ENCODE measurements around the gene LCE3D. TPM values are rescaled to one million over a fixed set of nuclear protein-coding genes. Genes with fewer than 3 reads are reported as not detected.
"Not testable (repeated sequence)": the region's sequence is repeated elsewhere in the genome, so short reads cannot be mapped to it uniquely, and the experiment has no call there.

LCE3D gene
- total RNA-seq, 2 experiments from 2014 or later: not detected

DNA sequence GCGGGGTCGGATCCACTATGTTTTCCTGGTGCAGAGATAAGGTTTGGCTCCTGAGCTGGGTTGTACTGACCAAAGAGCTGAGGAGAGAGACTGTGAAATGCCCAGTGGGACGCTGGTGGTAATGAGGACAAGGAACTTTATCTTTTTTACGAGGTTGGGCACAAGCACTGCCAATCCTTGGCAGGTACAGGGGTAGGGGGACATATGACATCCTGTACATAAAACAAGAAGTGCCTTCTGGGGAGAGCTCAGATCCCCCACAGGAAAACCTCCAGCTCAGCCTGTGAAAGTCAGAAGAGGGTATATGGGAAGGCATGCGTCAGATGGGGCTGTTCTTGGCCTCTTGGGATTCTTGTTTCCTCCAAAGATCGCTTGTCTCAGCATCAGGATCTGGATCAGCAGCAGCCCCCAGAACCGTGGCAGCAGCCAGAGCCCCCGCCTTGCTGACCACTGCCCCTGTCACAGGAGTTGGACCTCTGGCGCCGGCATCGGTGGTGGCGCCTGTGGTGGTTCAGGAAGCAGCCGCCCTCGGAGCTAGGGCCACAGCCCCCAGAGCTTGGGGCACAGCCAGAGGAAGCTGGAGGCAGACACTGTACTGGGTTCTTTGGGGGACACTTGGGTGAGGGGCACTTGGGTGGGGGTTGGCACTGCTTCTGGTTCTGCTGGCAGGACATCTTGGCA lies 14.6 kb downstream of the LCE3D start:
- no peaks in the 10 kb centered on the region for H3K4me1 Mint-ChIP-seq (ENCODE audit: low read depth)
- intact Hi-C loops (cut with micrococcal nuclease): no loop called here
- no peak for DNase-seq
- no peak overlapping the region for H3K4me3 Mint-ChIP-seq
- CTCF ChIA-PET: no interaction called here
- peaks cover 12% of the 10 kb centered on the region for H3K9me3 Mint-ChIP-seq
- peaks cover under 1% of the 10 kb centered on the region for H3K27me3 Mint-ChIP-seq
- POLR2A ChIA-PET: no interaction called here
- no peak overlapping the region for H3K27ac Mint-ChIP-seq
- no peaks in the 10 kb centered on the region for H3K36me3 Mint-ChIP-seq

DNA sequence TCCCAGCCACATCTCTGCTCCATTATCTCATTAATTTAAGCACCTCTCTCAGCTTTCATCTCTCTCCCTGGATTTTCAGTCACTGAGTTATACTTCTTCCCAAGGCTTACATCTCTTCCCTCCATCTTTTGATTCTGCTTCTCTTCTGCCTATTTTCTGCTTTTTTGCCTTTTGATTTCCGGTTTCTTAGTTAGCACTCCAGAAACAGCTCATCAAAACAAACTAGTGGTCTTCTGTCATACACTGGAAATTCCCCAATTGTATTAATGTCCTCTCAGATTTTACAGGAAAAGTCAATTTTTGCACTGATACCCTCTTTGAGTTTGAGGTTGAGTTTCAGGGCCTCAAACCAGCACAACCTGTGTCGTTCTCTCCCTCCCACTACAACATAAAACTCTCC lies 15.2 kb downstream of the LCE3D start:
- H3K27me3 Mint-ChIP-seq: no peaks in the 10 kb centered on the region
- CTCF ChIA-PET: no interaction called here
- H3K27ac Mint-ChIP-seq: no peak overlapping the region
- H3K4me1 Mint-ChIP-seq (ENCODE audit: low read depth): no peaks in the 10 kb centered on the region
- H3K36me3 Mint-ChIP-seq: no peaks in the 10 kb centered on the region
- POLR2A ChIA-PET: no interaction called here
- intact Hi-C loops (cut with micrococcal nuclease): no loop called here
- no peak for DNase-seq
- H3K9me3 Mint-ChIP-seq: peaks cover 11% of the 10 kb centered on the region
- no peak overlapping the region for H3K4me3 Mint-ChIP-seq

DNA sequence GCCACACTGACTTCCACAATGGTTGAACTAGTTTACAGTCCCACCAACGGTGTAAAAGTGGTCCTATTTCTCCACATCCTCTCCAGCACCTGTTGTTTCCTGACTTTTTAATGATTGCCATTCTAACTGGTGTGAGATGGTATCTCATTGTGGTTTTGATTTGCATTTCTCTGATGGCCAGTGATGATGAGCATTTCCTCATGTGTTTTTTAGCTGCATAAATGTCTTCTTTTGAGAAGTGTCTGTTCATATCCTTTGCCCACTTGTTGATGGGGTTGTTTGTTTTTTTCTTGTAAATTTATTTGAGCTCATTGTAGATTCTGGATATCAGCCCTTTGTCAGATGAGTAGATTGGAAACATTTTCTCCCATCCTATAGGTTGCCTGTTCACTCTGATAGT lies 32.0 kb downstream of the LCE3D start:
- H3K9me3 Mint-ChIP-seq; H3K27ac Mint-ChIP-seq; DNase-seq; CTCF ChIA-PET; intact Hi-C loops (cut with micrococcal nuclease); H3K4me3 Mint-ChIP-seq; POLR2A ChIA-PET; H3K36me3 Mint-ChIP-seq; H3K4me1 Mint-ChIP-seq (ENCODE audit: low read depth): not testable (repeated sequence)
- H3K27me3 Mint-ChIP-seq: peaks cover 11% of the 10 kb centered on the region

DNA sequence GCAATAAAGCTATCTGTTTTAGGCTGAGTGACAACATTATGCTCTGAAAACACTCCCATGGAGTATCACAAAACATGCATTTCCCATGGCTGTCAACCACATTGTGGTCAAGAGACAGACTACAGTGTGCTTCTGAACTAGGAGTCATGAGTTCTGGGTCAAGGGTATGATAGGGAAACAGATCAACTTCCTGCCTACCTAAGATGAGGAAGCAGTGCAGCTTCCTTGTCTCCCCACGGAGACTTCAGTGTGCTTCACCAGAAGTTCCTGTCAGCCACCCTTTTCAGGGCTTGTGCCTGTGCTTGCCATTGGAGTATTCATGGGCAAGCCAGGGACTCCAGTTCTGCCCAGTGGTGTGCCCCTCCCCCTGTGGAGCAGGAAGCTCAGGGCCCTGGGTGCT lies 33.6 kb downstream of the LCE3D start:
- DNase-seq: no peak
- Mint-ChIP-seq H3K4me3 (no peak overlapping the region), H3K4me1 (ENCODE audit: low read depth) (no peaks in the 10 kb centered on the region), H3K9me3 (peaks cover 2% of the 10 kb centered on the region), H3K36me3 (no peaks in the 10 kb centered on the region), H3K27me3 (peaks cover 6% of the 10 kb centered on the region), H3K27ac (no peak overlapping the region)
- intact Hi-C loops (cut with micrococcal nuclease): no loop called here
- ChIA-PET CTCF (no interaction called here), POLR2A (no interaction called here)

DNA sequence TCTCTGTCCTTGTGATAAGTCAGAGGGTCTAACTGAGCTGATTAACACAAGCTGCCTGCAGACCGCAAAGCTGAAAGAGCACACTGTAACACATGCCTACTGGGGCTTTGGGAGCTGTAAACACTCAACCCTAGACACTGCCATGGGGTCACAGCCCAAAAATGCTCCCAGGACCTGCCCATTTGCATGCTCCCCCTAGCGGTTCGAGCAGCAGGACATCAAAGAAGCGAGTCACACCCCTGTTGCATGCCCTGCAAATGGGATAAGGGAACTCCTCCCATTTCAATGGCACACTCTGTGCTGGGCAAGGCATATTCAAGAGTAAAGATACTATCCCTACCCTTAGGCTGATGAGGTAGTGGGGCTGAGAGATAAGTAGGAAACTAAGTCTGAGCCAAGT lies 36.5 kb downstream of the LCE3D start:
- H3K4me1 Mint-ChIP-seq (ENCODE audit: low read depth): no peaks in the 10 kb centered on the region
- DNase-seq: no peak
- H3K36me3 Mint-ChIP-seq: no peaks in the 10 kb centered on the region
- H3K9me3 Mint-ChIP-seq: peaks cover 2% of the 10 kb centered on the region
- no peak overlapping the region for H3K27ac Mint-ChIP-seq
- intact Hi-C loops (cut with micrococcal nuclease): no loop called here
- peaks cover 7% of the 10 kb centered on the region for H3K27me3 Mint-ChIP-seq
- CTCF ChIA-PET: no interaction called here
- POLR2A ChIA-PET: no interaction called here
- H3K4me3 Mint-ChIP-seq: no peak overlapping the region

DNA sequence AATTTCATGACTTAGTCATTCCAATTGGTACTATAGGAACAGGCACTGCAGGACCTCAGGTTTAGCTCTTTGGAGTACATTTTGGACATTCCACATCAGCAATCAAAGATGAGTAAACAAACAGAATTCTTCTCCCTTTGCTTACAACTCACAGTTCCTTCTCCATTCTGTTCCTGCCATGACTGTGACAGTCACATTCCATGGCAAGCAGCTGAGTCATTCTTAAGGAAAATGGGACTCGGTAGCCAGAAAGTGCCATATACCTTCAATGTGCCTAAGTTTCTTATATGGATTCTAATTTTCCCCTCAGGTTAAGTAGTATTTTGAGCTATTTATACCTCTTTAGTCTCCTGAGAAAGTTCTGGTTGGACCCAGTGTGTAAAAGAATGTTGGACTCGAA lies 40.4 kb downstream of the LCE3D start:
- no peaks in the 10 kb centered on the region for H3K9me3 Mint-ChIP-seq
- intact Hi-C loops (cut with micrococcal nuclease): loop anchor here (10.0 kb wide), 1 partner anchor 85 kb away; no protein-coding TSS in a partner anchor
- ChIA-PET CTCF (no interaction called here), POLR2A (no interaction called here)
- H3K4me1 Mint-ChIP-seq (ENCODE audit: low read depth): no peaks in the 10 kb centered on the region
- no peak overlapping the region for H3K4me3 Mint-ChIP-seq
- no peaks in the 10 kb centered on the region for H3K36me3 Mint-ChIP-seq
- H3K27me3 Mint-ChIP-seq: peaks cover 13% of the 10 kb centered on the region
- H3K27ac Mint-ChIP-seq: no peak overlapping the region
- DNase-seq: no peak

DNA sequence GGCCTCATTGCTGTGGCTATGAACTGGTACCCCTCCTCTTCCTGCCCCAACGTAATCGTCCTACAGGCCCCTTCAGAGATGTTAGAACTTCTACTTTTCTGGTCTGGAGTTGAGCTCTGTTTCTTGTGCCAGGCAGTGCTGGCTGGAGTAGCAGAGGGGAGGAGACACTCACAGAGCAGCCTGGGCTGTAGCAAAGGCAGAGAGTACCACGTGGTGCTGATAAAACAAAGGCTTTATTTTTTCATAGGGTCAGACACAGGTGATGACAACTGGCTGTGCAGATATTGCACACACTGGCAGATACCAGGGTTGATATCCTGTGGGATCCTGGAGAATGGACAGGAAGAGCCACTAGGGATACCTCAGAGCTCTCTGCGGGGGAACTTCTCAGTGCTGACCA lies 42.8 kb downstream of the LCE3D start:
- peaks cover 22% of the 10 kb centered on the region for H3K27me3 Mint-ChIP-seq

DNA sequence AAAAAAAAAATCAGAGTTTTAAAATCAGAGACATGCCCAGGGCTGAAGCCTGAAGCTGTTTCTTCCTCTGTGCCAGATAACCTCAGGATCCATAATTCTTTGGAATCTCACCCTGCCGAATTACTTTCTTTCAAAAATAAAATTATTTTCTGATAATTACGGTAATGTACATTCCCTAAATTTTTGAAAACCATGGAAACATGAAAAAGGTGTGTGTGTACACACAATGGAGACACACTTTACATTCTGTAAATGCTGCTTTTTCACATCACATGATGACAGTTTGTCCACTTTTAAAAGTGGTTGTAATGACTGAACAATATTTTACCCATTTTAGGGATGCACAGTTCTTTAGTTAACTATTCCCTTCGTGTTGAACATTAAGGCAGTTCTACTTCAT lies 44.5 kb downstream of the LCE3D start:
- CTCF ChIA-PET: no interaction called here
- intact Hi-C loops (cut with micrococcal nuclease): loop anchor here (10.0 kb wide), 1 partner anchor 81 kb away; no protein-coding TSS in a partner anchor
- H3K36me3 Mint-ChIP-seq: no peaks in the 10 kb centered on the region

More for the DNA sequence above, 42.8 kb downstream of the LCE3D start:
- Mint-ChIP-seq H3K36me3 (no peaks in the 10 kb centered on the region), H3K4me1 (ENCODE audit: low read depth) (no peaks in the 10 kb centered on the region), H3K4me3 (no peak overlapping the region), H3K9me3 (no peaks in the 10 kb centered on the region), H3K27ac (no peak overlapping the region)
- ChIA-PET CTCF (no interaction called here), POLR2A (no interaction called here)
- intact Hi-C loops (cut with micrococcal nuclease): loop anchor here (10.0 kb wide), 1 partner anchor 83 kb away; no protein-coding TSS in a partner anchor
- DNase-seq: no peak

DNA sequence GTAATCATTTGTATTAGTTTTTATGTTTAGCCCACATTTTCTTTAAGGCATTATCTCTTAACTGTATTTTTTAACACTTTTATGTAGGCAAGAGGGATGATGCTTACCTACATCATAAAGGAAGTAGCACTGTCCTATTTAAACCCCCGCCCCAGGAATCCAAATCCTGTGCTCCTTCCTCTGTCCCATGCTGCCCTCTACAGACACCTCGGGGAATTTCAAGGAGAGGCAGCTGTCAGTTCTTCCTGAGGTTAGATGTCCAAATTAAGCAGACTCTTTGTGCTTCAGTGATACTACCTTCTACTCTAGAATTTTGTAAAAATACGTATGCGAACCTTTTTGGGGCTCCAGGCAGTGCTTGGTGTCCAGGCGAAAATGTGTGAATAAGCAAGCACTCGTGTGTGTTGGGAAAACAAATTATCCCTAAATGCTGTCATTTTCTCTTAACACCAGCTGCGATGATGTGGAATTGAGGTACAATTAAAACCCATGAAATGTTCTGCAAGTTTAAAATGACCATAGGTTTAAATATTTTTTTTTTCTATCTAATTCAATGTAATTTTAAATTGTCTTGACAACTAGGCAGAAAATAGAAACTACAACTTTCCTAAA lies 46.9 kb downstream of the LCE3D start:
- Mint-ChIP-seq H3K27ac (no peak overlapping the region), H3K4me3 (no peak overlapping the region), H3K36me3 (no peaks in the 10 kb centered on the region), H3K27me3 (peaks cover 27% of the 10 kb centered on the region), H3K4me1 (ENCODE audit: low read depth) (no peaks in the 10 kb centered on the region), H3K9me3 (no peaks in the 10 kb centered on the region)
- peak; percentile 57 for DNase-seq
- intact Hi-C loops (cut with micrococcal nuclease): loop anchor here (10.0 kb wide), 1 partner anchor 79 kb away; no protein-coding TSS in a partner anchor
- ChIA-PET CTCF (interaction anchor here (0.8 to 1.4 kb wide), 10 partner anchors 18 to 353 kb away, joined by 3 to 5 read pairs (median 3); partner anchors contain the start of gene LCE3A), POLR2A (no interaction called here)

More for the DNA sequence above, 44.5 kb downstream of the LCE3D start:
- Mint-ChIP-seq H3K27ac (no peak overlapping the region), H3K27me3 (peaks cover 23% of the 10 kb centered on the region), H3K4me3 (no peak overlapping the region), H3K9me3 (no peaks in the 10 kb centered on the region), H3K4me1 (ENCODE audit: low read depth) (no peaks in the 10 kb centered on the region)
- DNase-seq: no peak
- POLR2A ChIA-PET: no interaction called here

Other genes with a start within 250 kb of the LCE3D start
- gene FLG2, start 220.5 kb downstream of the LCE3D start, total RNA-seq: not detected
- not detected for gene CRNN, start 166.3 kb downstream of the LCE3D start, total RNA-seq
- not detected for gene LCE5A, start 69.7 kb downstream of the LCE3D start, total RNA-seq
- gene CRCT1, start 66.0 kb downstream of the LCE3D start, total RNA-seq: not detected
- gene LCE3E, start 13.7 kb downstream of the LCE3D start, total RNA-seq: not detected
- gene LCE3C, start 19.7 kb upstream of the LCE3D start, total RNA-seq: not detected
- gene LCE3B, start 33.3 kb upstream of the LCE3D start, total RNA-seq: not detected
- not detected for gene LCE3A, start 42.6 kb upstream of the LCE3D start, total RNA-seq
- gene LCE2D, start 82.9 kb upstream of the LCE3D start, total RNA-seq: not detected
- gene LCE2C, start 94.8 kb upstream of the LCE3D start, total RNA-seq: not detected
- gene LCE2B, start 105.6 kb upstream of the LCE3D start, total RNA-seq: not detected
- gene LCE2A, start 117.8 kb upstream of the LCE3D start, total RNA-seq: not detected
- gene LCE4A, start 127.6 kb upstream of the LCE3D start, total RNA-seq: not detected
- not detected for gene KPRP, start 177.5 kb upstream of the LCE3D start, total RNA-seq
- gene LCE1F, start 194.6 kb upstream of the LCE3D start, total RNA-seq: not detected
- gene LCE1E, start 205.7 kb upstream of the LCE3D start, total RNA-seq: not detected
- gene LCE1D, start 216.2 kb upstream of the LCE3D start, total RNA-seq: not detected
- not detected for gene LCE1C, start 226.1 kb upstream of the LCE3D start, total RNA-seq
- not detected for gene LCE1B, start 231.5 kb upstream of the LCE3D start, total RNA-seq
- not detected for gene LCE1A, start 247.0 kb upstream of the LCE3D start, total RNA-seq

Measured in activated CD4-positive, alpha-beta memory T cell treated with anti-CD3 and anti-CD28 coated beads for 36 hours (primary cell).